ENCODE results near the gene SIRT5. TPM values are rescaled to one million over a fixed set of nuclear protein-coding genes. Genes with fewer than 3 reads are reported as not detected.

Gene SIRT5
- polyA plus RNA-seq (2012; ENCODE audit: missing spikeins), result 9.9 TPM

GRCh38 chr6:13574571-13575376, at the start of gene SIRT5:
TSS of gene SIRT5 (plus strand) at chr6:13574601. CDS start at chr6:13584111, 9,510 bp downstream.
- FAIRE-seq, result no peak
- TF ChIP-seq POLR2A (IDR thresholded peaks at IDR 0.05; ENCODE audit: low read depth, low read length) (peak; percentile 59; the same call in 1 of the 2 replicates), TAF1 (IDR thresholded peaks at IDR 0.05; ENCODE audit: borderline replicate concordance, low read depth, low read length) (peak; percentile 25), POLR2AphosphoS5 (IDR thresholded peaks at IDR 0.05; ENCODE audit: low read depth, low read length) (peak; percentile 60)
- peak; percentile 58 for DNase-seq (ENCODE audit: insufficient read length)

DNA sequence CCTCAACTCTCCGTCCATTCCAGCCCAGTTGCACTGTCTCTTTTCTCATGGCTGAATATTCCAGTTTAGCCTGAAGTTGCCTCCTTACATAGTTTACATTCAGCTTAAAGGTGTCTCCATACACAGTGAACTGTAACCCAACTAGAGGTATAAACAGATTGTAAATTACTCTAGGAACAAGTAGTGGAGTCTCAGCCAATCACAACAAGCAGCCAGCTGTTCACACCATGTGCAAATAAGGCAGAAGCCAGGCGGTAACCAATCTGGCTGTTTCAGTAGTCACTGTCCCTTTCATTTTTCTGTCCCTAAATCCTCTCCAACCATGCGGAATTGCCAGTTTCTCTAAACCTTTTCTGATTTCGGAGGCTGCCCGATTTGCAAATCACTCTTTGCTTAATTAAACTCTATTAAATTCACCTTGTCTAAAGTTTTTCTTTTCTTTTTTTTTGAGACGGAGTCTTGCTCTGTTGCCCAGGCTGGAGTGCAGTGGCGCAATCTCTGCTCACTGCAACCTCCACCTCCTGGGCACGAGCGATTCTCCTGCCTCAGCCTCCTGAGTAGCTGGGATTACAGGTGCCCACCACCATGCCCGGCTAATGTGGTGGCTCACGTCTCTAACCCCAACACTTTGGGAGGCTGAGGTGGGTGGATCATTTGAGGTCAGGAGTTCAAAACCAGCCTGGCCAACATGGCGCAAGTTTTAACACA, 49.4 kb upstream of the SIRT5 start:
- DNase-seq (ENCODE audit: insufficient read length) (no peak), FAIRE-seq (no peak)
- TF ChIP-seq TAF1 (IDR thresholded peaks at IDR 0.05; ENCODE audit: borderline replicate concordance, low read depth, low read length), result no peak
- TF ChIP-seq POLR2AphosphoS5 (IDR thresholded peaks at IDR 0.05; ENCODE audit: low read depth, low read length), result no peak
- TF ChIP-seq POLR2A (IDR thresholded peaks at IDR 0.05; ENCODE audit: low read depth, low read length), result no peak

DNA sequence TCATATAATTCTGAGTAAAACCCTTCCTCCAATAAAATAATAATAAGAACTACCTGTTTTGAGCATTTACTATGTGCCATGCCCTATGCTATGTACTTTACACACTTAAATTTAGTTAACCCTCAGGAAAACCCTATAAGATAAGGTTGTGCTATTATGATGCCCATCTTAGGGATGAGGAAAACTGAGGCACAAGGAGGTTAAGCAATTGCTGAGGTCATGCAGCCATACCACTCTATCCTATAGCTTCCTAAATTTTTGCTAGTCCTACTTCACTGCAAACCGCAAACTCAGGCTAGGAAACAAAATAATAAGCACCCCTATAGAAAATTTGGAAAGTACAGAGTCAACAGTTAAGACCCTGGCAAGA, 48.1 kb upstream of the SIRT5 start:
- DNase-seq (ENCODE audit: insufficient read length) (no peak), FAIRE-seq (no peak)
- TF ChIP-seq POLR2A (IDR thresholded peaks at IDR 0.05; ENCODE audit: low read depth, low read length), result no peak
- TF ChIP-seq TAF1 (IDR thresholded peaks at IDR 0.05; ENCODE audit: borderline replicate concordance, low read depth, low read length), result no peak
- TF ChIP-seq POLR2AphosphoS5 (IDR thresholded peaks at IDR 0.05; ENCODE audit: low read depth, low read length), result no peak

- no peak for TF ChIP-seq POLR2A (IDR thresholded peaks at IDR 0.05; ENCODE audit: low read depth, low read length)
- peak; percentile 73 for FAIRE-seq
- DNase-seq (ENCODE audit: insufficient read length), result peak; percentile 23
These were observed 47.4 kb upstream of the SIRT5 start for GRCh38 chr6:13526727-13527670.

DNA sequence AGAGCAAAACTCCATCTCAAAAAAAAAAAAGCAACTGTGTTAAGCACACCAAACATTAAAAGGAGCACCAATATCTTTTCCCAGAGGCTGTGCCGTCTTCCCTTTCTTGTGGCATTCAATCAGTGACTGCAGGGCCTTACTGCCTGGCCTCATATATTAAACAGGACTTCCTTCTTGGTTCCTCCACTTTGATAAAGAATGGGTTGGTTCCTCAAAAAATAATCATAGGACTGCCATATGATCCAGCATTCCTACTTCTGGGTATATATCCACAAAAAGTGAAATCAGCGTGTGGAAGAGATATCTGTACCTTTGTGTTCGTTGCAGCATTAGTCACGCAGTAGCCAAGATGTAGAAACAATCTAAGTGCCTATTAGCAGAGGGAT, 46.7 kb upstream of the SIRT5 start:
- DNase-seq (ENCODE audit: insufficient read length), result no peak
- FAIRE-seq, result no peak

DNA sequence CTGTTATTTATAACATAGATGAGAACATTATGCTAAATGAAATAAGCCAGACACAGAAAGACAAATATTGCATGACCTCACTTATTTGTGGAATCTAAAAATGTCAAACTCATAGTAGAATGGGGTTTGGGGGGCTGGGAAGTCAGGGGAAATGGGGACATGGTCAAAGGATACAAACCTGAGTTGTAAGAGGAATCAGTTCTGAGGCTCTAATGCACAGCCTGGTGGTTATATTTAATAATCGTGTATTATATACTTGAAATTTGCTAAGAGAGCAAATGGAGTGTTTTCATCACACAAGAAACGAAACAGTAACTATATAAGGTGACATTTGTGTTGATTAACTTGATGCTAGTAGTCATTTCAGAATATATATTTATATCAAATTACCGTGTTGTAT, 46.2 kb upstream of the SIRT5 start:
- TF ChIP-seq POLR2A (IDR thresholded peaks at IDR 0.05; ENCODE audit: low read depth, low read length), result no peak
- TF ChIP-seq TAF1 (IDR thresholded peaks at IDR 0.05; ENCODE audit: borderline replicate concordance, low read depth, low read length), result no peak
- TF ChIP-seq POLR2AphosphoS5 (IDR thresholded peaks at IDR 0.05; ENCODE audit: low read depth, low read length), result no peak
- no peak for FAIRE-seq
- no peak for DNase-seq (ENCODE audit: insufficient read length)

More for the DNA sequence above, 46.7 kb upstream of the SIRT5 start:
- no peak for TF ChIP-seq POLR2AphosphoS5 (IDR thresholded peaks at IDR 0.05; ENCODE audit: low read depth, low read length)
- TF ChIP-seq POLR2A (IDR thresholded peaks at IDR 0.05; ENCODE audit: low read depth, low read length), result no peak
- no peak for TF ChIP-seq TAF1 (IDR thresholded peaks at IDR 0.05; ENCODE audit: borderline replicate concordance, low read depth, low read length)

- FAIRE-seq, result no peak
- TF ChIP-seq POLR2A (IDR thresholded peaks at IDR 0.05; ENCODE audit: low read depth, low read length) (no peak), TAF1 (IDR thresholded peaks at IDR 0.05; ENCODE audit: borderline replicate concordance, low read depth, low read length) (no peak), POLR2AphosphoS5 (IDR thresholded peaks at IDR 0.05; ENCODE audit: low read depth, low read length) (no peak)
- no peak for DNase-seq (ENCODE audit: insufficient read length)
These were observed 45.5 kb upstream of the SIRT5 start for GRCh38 chr6:13528777-13529343.

GRCh38 chr6:13531956-13532355, 42.4 kb upstream of the SIRT5 start:
- FAIRE-seq, result no peak

DNA sequence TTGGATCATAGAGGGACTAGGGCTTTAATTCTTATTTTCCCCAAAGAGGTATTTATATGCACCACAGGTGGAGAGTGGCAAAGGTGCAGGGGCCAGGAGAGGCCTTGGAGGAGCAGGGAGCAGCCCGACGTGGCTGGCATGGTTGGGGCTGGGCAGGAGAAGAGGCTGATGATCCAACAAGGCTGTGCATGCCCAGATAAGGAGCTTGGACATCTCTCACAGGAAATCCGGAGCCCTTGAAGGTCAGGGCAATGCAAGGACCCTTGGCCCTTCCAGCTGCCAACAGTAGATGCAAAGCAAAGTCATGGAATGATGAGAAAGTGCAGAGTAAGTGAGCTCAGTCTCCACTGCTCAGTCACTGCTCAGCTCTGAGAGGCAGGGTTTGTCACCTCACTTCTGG, 39.9 kb upstream of the SIRT5 start:
- TF ChIP-seq POLR2A (IDR thresholded peaks at IDR 0.05; ENCODE audit: low read depth, low read length) (no peak), TAF1 (IDR thresholded peaks at IDR 0.05; ENCODE audit: borderline replicate concordance, low read depth, low read length) (no peak), POLR2AphosphoS5 (IDR thresholded peaks at IDR 0.05; ENCODE audit: low read depth, low read length) (no peak)
- FAIRE-seq (no peak), DNase-seq (ENCODE audit: insufficient read length) (no peak)

More at GRCh38 chr6:13531956-13532355, 42.4 kb upstream of the SIRT5 start:
- DNase-seq (ENCODE audit: insufficient read length), result no peak
- no peak for TF ChIP-seq POLR2A (IDR thresholded peaks at IDR 0.05; ENCODE audit: low read depth, low read length)
- no peak for TF ChIP-seq POLR2AphosphoS5 (IDR thresholded peaks at IDR 0.05; ENCODE audit: low read depth, low read length)
- no peak for TF ChIP-seq TAF1 (IDR thresholded peaks at IDR 0.05; ENCODE audit: borderline replicate concordance, low read depth, low read length)

DNA sequence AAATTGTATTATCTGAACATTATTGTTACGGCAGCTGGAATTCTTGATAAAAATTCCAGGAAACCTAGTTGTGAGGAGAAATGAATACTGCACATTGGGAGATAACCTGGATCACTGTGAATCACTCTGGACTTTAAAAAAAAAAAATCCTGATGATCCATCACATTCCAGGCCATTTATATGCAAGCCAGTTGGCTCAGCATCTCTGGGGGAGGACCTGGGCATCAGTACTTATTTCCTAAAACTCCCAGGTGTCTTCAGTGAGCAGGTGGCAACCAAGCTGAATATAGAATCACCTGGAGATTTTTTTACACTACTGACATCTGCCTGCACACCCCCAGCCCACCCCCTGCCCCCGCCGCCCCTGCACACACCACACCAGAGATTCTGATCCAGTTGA, 39.1 kb upstream of the SIRT5 start:
- no peak for TF ChIP-seq POLR2AphosphoS5 (IDR thresholded peaks at IDR 0.05; ENCODE audit: low read depth, low read length)
- no peak for TF ChIP-seq POLR2A (IDR thresholded peaks at IDR 0.05; ENCODE audit: low read depth, low read length)
- TF ChIP-seq TAF1 (IDR thresholded peaks at IDR 0.05; ENCODE audit: borderline replicate concordance, low read depth, low read length), result no peak
- DNase-seq (ENCODE audit: insufficient read length) (no peak), FAIRE-seq (no peak)

Measured in GM12892 (cell line).